GM12865 (cell line): Measurements from ENCODE around the gene ARAP3.

ENCODE experiments used
- DNase-seq: peaks from one replicate; pipeline ENCODE4 v3.0.0; 2010; ENCODE audit warnings: low read depth
- H3K4me3 ChIP-seq: 2 replicates; pipeline ENCODE4 v1.5.1; 2011; ENCODE audit warnings: mild to moderate bottlenecking, low read depth, low read length, control low read depth
- CTCF ChIP-seq: IDR thresholded peaks from 2 replicates; pipeline ENCODE4 v1.5.1; 2011; ENCODE audit warnings: low read length, control low read depth, low read depth, inconsistent platforms; ENCODE audit not compliant: insufficient read depth; ENCODE audit errors: missing control alignments

Gene ARAP3

GRCh38 chr5:141692533-141692888, 10.5 kb upstream of the ARAP3 start:
- no peak for TF ChIP-seq CTCF
- no peak overlapping the region for H3K4me3 ChIP-seq
- no peak for DNase-seq

- TF ChIP-seq CTCF: peak; percentile 96
- H3K4me3 ChIP-seq: no peak overlapping the region
- peak; percentile 81 for DNase-seq
Observed at GRCh38 chr5:141691867-141692532, 10.0 kb upstream of the ARAP3 start.

- H3K4me3 ChIP-seq: no peak overlapping the region
- TF ChIP-seq CTCF: no peak
- DNase-seq: no peak
Observed at GRCh38 chr5:141691286-141691866, 9.3 kb upstream of the ARAP3 start.

- DNase-seq: no peak
- no peak overlapping the region for H3K4me3 ChIP-seq
- TF ChIP-seq CTCF: no peak
Observed at GRCh38 chr5:141686648-141687416, 4.8 kb upstream of the ARAP3 start.

GRCh38 chr5:141685591-141685990, 3.6 kb upstream of the ARAP3 start:
- TF ChIP-seq CTCF: no peak
- H3K4me3 ChIP-seq: no peak overlapping the region
- DNase-seq: no peak

GRCh38 chr5:141683596-141684141, 1.6 kb upstream of the ARAP3 start:
- TF ChIP-seq CTCF: no peak
- H3K4me3 ChIP-seq: no peak overlapping the region
- DNase-seq: no peak
